ENCODE data around the gene SLC24A3. TPM values are rescaled to one million over a fixed set of nuclear protein-coding genes. Genes with fewer than 3 reads are reported as not detected.

Gene SLC24A3
- total and polyA plus RNA-seq, 2 experiments from 2014 or later, result 0.81 to 2.5 TPM

DNA sequence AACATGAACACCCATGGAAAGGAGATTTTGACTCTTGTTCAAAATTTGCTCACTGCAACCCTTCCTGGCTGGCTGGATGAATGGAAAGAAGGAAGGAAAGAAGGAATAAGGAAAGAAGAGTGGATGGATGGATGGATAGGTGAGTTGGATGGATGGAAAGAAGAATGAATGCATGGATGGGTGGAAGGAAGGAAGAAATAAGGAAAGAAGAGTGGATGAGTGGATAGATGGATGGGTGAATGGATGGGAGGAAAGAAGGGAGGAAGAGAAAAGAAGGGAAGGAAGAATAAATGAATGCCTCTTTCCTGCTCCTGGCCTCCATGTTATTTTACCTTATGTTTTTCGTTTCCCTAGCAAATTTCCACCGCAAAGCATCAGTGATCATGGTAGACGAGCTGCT lies 471.4 kb downstream of the SLC24A3 start:
- H3K4me2 ChIP-seq, result no peak overlapping the region
- no peaks in the 10 kb centered on the region for H3K4me1 ChIP-seq (ENCODE audit: insufficient read depth)
- H3K36me3 ChIP-seq (ENCODE audit: insufficient read depth), result no peaks in the 10 kb centered on the region; the same call in 1 of the 2 replicates
- Mint-ChIP-seq H3K27ac (no peak overlapping the region), H3K4me1 (peaks cover 6% of the 10 kb centered on the region; the same call in 1 of the 3 replicates), H3K4me3 (no peak overlapping the region), H3K9me3 (peaks cover 40% of the 10 kb centered on the region), H3K36me3 (ENCODE audit: low read depth) (peaks cover 40% of the 10 kb centered on the region), H3K27me3 (ENCODE audit: insufficient read depth, low read depth, poor library complexity) (peaks cover 12% of the 10 kb centered on the region)
- ATAC-seq (no peak), DNase-seq (ENCODE audit: low spot score) (no peak)
- TF ChIP-seq EZH2 (IDR thresholded peaks at IDR 0.05; ENCODE audit: low read depth, unreplicated experiment) (no peak), CREB1 (CRISPR knock-in tag; IDR thresholded peaks at IDR 0.05; ENCODE audit: low read depth) (no peak), JUNB (IDR thresholded peaks at IDR 0.05; ENCODE audit: unreplicated experiment) (no peak), NANOG (IDR thresholded peaks at IDR 0.05; ENCODE audit: borderline replicate concordance) (no peak), EZH2phosphoT487 (IDR thresholded peaks at IDR 0.05; ENCODE audit: unreplicated experiment) (no peak), ZNF114 (CRISPR knock-in tag; IDR thresholded peaks at IDR 0.05) (no peak), STAT1 (IDR thresholded peaks at IDR 0.05; ENCODE audit: unreplicated experiment) (no peak), REST (IDR thresholded peaks at IDR 0.05; ENCODE audit: unreplicated experiment) (no peak)
- TF ChIP-seq, protein P1, sequence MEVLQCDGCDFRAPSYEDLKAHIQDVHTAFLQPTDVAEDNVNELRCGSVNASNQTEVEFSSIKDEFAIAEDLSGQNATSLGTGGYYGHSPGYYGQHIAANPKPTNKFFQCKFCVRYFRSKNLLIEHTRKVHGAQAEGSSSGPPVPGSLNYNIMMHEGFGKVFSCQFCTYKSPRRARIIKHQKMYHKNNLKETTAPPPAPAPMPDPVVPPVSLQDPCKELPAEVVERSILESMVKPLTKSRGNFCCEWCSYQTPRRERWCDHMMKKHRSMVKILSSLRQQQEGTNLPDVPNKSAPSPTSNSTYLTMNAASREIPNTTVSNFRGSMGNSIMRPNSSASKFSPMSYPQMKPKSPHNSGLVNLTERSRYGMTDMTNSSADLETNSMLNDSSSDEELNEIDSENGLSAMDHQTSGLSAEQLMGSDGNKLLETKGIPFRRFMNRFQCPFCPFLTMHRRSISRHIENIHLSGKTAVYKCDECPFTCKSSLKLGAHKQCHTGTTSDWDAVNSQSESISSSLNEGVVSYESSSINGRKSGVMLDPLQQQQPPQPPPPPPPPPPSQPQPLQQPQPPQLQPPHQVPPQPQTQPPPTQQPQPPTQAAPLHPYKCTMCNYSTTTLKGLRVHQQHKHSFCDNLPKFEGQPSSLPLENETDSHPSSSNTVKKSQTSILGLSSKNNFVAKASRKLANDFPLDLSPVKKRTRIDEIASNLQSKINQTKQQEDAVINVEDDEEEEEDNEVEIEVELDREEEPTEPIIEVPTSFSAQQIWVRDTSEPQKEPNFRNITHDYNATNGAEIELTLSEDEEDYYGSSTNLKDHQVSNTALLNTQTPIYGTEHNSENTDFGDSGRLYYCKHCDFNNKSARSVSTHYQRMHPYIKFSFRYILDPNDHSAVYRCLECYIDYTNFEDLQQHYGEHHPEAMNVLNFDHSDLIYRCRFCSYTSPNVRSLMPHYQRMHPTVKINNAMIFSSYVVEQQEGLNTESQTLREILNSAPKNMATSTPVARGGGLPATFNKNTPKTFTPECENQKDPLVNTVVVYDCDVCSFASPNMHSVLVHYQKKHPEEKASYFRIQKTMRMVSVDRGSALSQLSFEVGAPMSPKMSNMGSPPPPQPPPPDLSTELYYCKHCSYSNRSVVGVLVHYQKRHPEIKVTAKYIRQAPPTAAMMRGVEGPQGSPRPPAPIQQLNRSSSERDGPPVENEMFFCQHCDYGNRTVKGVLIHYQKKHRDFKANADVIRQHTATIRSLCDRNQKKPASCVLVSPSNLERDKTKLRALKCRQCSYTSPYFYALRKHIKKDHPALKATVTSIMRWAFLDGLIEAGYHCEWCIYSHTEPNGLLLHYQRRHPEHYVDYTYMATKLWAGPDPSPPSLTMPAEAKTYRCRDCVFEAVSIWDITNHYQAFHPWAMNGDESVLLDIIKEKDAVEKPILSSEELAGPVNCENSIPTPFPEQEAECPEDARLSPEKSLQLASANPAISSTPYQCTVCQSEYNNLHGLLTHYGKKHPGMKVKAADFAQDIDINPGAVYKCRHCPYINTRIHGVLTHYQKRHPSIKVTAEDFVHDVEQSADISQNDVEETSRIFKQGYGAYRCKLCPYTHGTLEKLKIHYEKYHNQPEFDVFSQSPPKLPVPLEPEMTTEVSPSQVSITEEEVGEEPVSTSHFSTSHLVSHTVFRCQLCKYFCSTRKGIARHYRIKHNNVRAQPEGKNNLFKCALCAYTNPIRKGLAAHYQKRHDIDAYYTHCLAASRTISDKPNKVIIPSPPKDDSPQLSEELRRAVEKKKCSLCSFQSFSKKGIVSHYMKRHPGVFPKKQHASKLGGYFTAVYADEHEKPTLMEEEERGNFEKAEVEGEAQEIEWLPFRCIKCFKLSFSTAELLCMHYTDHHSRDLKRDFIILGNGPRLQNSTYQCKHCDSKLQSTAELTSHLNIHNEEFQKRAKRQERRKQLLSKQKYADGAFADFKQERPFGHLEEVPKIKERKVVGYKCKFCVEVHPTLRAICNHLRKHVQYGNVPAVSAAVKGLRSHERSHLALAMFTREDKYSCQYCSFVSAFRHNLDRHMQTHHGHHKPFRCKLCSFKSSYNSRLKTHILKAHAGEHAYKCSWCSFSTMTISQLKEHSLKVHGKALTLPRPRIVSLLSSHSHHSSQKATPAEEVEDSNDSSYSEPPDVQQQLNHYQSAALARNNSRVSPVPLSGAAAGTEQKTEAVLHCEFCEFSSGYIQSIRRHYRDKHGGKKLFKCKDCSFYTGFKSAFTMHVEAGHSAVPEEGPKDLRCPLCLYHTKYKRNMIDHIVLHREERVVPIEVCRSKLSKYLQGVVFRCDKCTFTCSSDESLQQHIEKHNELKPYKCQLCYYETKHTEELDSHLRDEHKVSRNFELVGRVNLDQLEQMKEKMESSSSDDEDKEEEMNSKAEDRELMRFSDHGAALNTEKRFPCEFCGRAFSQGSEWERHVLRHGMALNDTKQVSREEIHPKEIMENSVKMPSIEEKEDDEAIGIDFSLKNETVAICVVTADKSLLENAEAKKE (CRISPR knock-in tag; IDR thresholded peaks at IDR 0.05), result no peak
- no peaks in the 10 kb centered on the region for H4K20me1 ChIP-seq (replicated peaks; ENCODE audit: insufficient read depth)
- no peak overlapping the region for H3K4me3 ChIP-seq
- no peak overlapping the region for H3K27ac ChIP-seq (ENCODE audit: low read depth)
- no peaks in the 10 kb centered on the region for H3K27me3 ChIP-seq (ENCODE audit: insufficient read depth)
- no peaks in the 10 kb centered on the region for H3K79me2 ChIP-seq (replicated peaks; ENCODE audit: insufficient read depth)
- 0 out of 2 replicates have a peak, but pooled peaks cover 7% of the 10 kb centered on the region for H3K9me2 ChIP-seq (ENCODE audit: insufficient read depth)
- H2AFZ ChIP-seq, result no peak overlapping the region
- H3F3A ChIP-seq (replicated peaks; ENCODE audit: low read depth), result no peaks in the 10 kb centered on the region
